K562 (cell line): ENCODE results near the gene MAB21L4. TPM values are rescaled to one million over a fixed set of nuclear protein-coding genes. Genes with fewer than 3 reads are reported as not detected.

Source experiments
- ATAC-seq: fragments of 200-7000 bp; cut with Tn5 transposase; 3 replicates; pipeline ENCODE4 v1.9.1; 2020; ENCODE audit warnings: moderate library complexity
- BruUV-seq: library from RNA; stranded (reverse); fragments of 400-500 nt; replicated peaks from 2 replicates; lab custom pipeline; 2021; lab: Mats Ljungman, UMichigan
- CTCF ChIA-PET: fragments of 300-600 bp; formaldehyde crosslinking; extraction: SDS; loops from one replicate; lab custom pipeline; 2021; ENCODE audit warnings: low intra/inter-chr PET ratio; lab: Yijun Ruan, JAX
- POLR2A ChIA-PET: fragments of 300-600, 350-650 bp; sonication (Branson Sonifier 250); formaldehyde crosslinking; extraction: SDS; loops from one replicate; lab custom pipeline; 2021; ENCODE audit warnings: antibody characterized with exemption, inconsistent platforms; lab: Yijun Ruan, JAX
- DNase-seq, 4 experiments: peaks; one replicate each; pipeline versions ENCODE4 v3.0.0 to v3.0.0-alpha.2; 2011 to 2018; ENCODE audit warnings: low spot score in 3 of 4, mixed read lengths in 3 of 4; ENCODE audit errors: extremely low read depth in 1 of 4
- FAIRE-seq: peaks from 2 replicates; lab custom pipeline; 2011; peaks lifted over from hg19 to GRCh38; lab: Jason Lieb, UNC
- H2AFZ ChIP-seq: 2 replicates; pipeline ENCODE4 v1.6.0; 2011; ENCODE audit warnings: low read depth, low read length, control low read depth, inconsistent platforms
- H3K27ac ChIP-seq: fragments of 200-600 bp; 3 replicates; pipeline ENCODE4 v1.8.0; 2011; ENCODE audit warnings: low read depth, mild to moderate bottlenecking, control low read depth, inconsistent platforms, low read length, moderate library complexity, mixed read lengths; ENCODE audit errors: extremely low read depth
- H3K27me3 ChIP-seq, 2 experiments: fragments of 300-600 bp in 1 of 2; 2 replicates in 1 of 2; 3 replicates in 1 of 2; pipeline versions ENCODE4 v1.6.0 to v1.8.0; 2011; ENCODE audit warnings: inconsistent platforms in 2 of 2, low read length in 2 of 2, mild to moderate bottlenecking in 1 of 2, mixed read lengths in 1 of 2, moderate library complexity in 1 of 2; ENCODE audit not compliant: control insufficient read depth in 2 of 2, insufficient read depth in 2 of 2
- H3K36me3 ChIP-seq: fragments of 300-600 bp; 3 replicates; pipeline ENCODE4 v1.8.0; 2011; ENCODE audit warnings: mild to moderate bottlenecking, low read length, inconsistent platforms; ENCODE audit not compliant: control insufficient read depth, insufficient read depth
- H3K4me1 ChIP-seq, 2 experiments: fragments of 200-600 bp in 1 of 2; replicated peaks in 1 of 2; 2 replicates in 1 of 2; 3 replicates in 1 of 2; pipeline versions ENCODE4 v1.5.1 to v1.8.0; 2011; ENCODE audit warnings: inconsistent platforms in 2 of 2, low read length in 2 of 2, mild to moderate bottlenecking in 1 of 2, mixed read lengths in 1 of 2, moderate library complexity in 1 of 2; ENCODE audit not compliant: control insufficient read depth in 2 of 2, insufficient read depth in 2 of 2
- H3K4me2 ChIP-seq: 2 replicates; pipeline ENCODE4 v1.6.1; 2011; ENCODE audit warnings: low read length, control low read depth, inconsistent platforms, mixed read lengths; ENCODE audit not compliant: insufficient read depth
- H3K4me3 ChIP-seq: fragments of 200-600 bp; sonication (generic), shearing (Covaris generic); 2 replicates; pipeline ENCODE4 v1.5.1; 2016; ENCODE audit warnings: control low read depth, inconsistent platforms
- H3K79me2 ChIP-seq: fragments of 200-600 bp; 3 replicates; pipeline ENCODE4 v1.8.0; 2011; ENCODE audit warnings: low read length, inconsistent platforms; ENCODE audit not compliant: control insufficient read depth, insufficient read depth
- H3K9ac ChIP-seq, 2 experiments: 2 replicates each; pipeline versions ENCODE4 v1.6.0 to v1.6.1; 2011; ENCODE audit warnings: low read depth in 2 of 2, low read length in 2 of 2, control low read depth in 1 of 2, inconsistent platforms in 1 of 2, mild to moderate bottlenecking in 1 of 2, mixed read lengths in 1 of 2; ENCODE audit not compliant: insufficient read depth in 1 of 2
- H3K9me1 ChIP-seq: one replicate; pipeline ENCODE4 v1.6.0; 2011; ENCODE audit warnings: inconsistent platforms, mild to moderate bottlenecking, low read length, moderate library complexity; ENCODE audit not compliant: control insufficient read depth, insufficient read depth
- H3K9me3 ChIP-seq: replicated peaks from 2 replicates; pipeline ENCODE4 v1.5.1; 2011; ENCODE audit warnings: low read depth, low read length, inconsistent platforms; ENCODE audit not compliant: control insufficient read depth, insufficient read depth
- H4K20me1 ChIP-seq: replicated peaks from 2 replicates; pipeline ENCODE4 v1.6.1; 2011; ENCODE audit warnings: low read length, inconsistent platforms, mixed read lengths; ENCODE audit not compliant: control insufficient read depth, insufficient read depth
- CHD1 ChIP-seq: fragments of 200-600 bp; sonication (generic); IDR thresholded peaks from one replicate; pipeline ENCODE4 v1.6.1; 2012; ENCODE audit warnings: mild to moderate bottlenecking, moderate library complexity, low read length, inconsistent platforms
- GTF2B ChIP-seq: IDR thresholded peaks from 2 replicates; pipeline ENCODE4 v1.6.1; 2011; ENCODE audit not compliant: insufficient read length; ENCODE audit errors: extremely low read depth
- RBBP5 ChIP-seq: fragments of 200-600 bp; sonication (generic); IDR thresholded peaks from 2 replicates; pipeline ENCODE4 v1.6.1; 2012; ENCODE audit warnings: borderline replicate concordance, mild to moderate bottlenecking, low read length, control low read depth, inconsistent platforms; ENCODE audit not compliant: insufficient read depth, poor library complexity, severe bottlenecking
- RFX5 ChIP-seq: IDR thresholded peaks from 2 replicates; pipeline ENCODE4 v1.6.1; 2011; ENCODE audit warnings: low read depth, mild to moderate bottlenecking, improper control_type of control experiment, low read length
- SUPT5H ChIP-seq: fragments of 450-650 bp; IDR thresholded peaks from 2 replicates; pipeline ENCODE4 v1.6.1; 2016
- ZBTB11 ChIP-seq, 3 experiments: fragments of 200-800 bp in 1 of 3; fragments of 250-450 bp in 1 of 3; fragments of 450-650 bp in 1 of 3; sonication (Bioruptor Pico) in 1 of 3; sonication (Bioruptor generic) in 1 of 3; formaldehyde crosslinking in 1 of 3; IDR thresholded peaks; 2 replicates each; pipeline versions ENCODE4 v1.6.1 to v1.8.0; 2016 to 2022; ENCODE audit warnings: mild to moderate bottlenecking in 2 of 3, missing genetic modification characterization in 2 of 3, missing compliant biosample characterization in 1 of 3, moderate library complexity in 1 of 3
- ZBTB5 ChIP-seq: fragments of 450-650 bp; IDR thresholded peaks from 2 replicates; pipeline ENCODE4 v1.6.1; 2017; ENCODE audit warnings: antibody characterized with exemption
- ZNF133 ChIP-seq: fragments of 250-450 bp; sonication (Bioruptor Pico); IDR thresholded peaks from 2 replicates; pipeline ENCODE4 v1.4.0; 2020; ENCODE audit warnings: mild to moderate bottlenecking
- ZNF165 ChIP-seq: fragments of 250-450 bp; sonication (Bioruptor Pico); IDR thresholded peaks from 2 replicates; pipeline ENCODE4 v1.4.0; 2020; ENCODE audit warnings: borderline replicate concordance
- WGBS: fragments of 100-300 bp; shearing (Covaris generic); methylation state at CpG from one replicate; pipeline ENCODE4 v1.1.6; 2016; ENCODE audit warnings: low coverage, mixed read lengths; ENCODE audit not compliant: insufficient coverage; ENCODE audit errors: missing lambda C conversion rate; 5-methylcytosine and 5-hydroxymethylcytosine counted together
- in situ Hi-C: fragments of 300-500 bp; cut with MboI; formaldehyde crosslinking; loops from 4 replicates; pipeline ENCODE4 v1.15.0; 2018; ENCODE audit warnings: inconsistent platforms, mixed read lengths
- intact Hi-C: fragments of 100-400 bp; cut with micrococcal nuclease; formaldehyde crosslinking; loops from 2 replicates; pipeline ENCODE4 v1.14.2; 2022
- polyA plus RNA-seq, 8 experiments: library from polyadenylated mRNA; depleted of rRNA in 4 of 8; stranded (reverse) in 5 of 8; unstranded in 3 of 8; fragments of >200 nt; fragmentation: Nextera tagmentation in 2 of 8; fragmentation: Illumina TruSeq in 1 of 8; extraction: Ambion mirVana in 2 of 8; extraction: Trizol in 1 of 8; gene quantifications; 2 replicates each; pipeline versions ENCODE4 v1.2.1 to v1.2.3, GENCODE V29; 2011 to 2014; ENCODE audit warnings: inconsistent platforms in 1 of 8, missing spikeins in 1 of 8
- total RNA-seq, 7 experiments: library from RNA; depleted of rRNA in 6 of 7; stranded (reverse); fragments of >200 nt in 6 of 7; fragmentation: Illumina TruSeq in 2 of 7; extraction: Trizol in 2 of 7; gene quantifications; 2 replicates each; pipeline versions ENCODE4 v1.2.1 to v1.2.3, GENCODE V29; 2011 to 2021; ENCODE audit warnings: low replicate concordance in 1 of 7

Gene MAB21L4
- total and polyA plus RNA-seq, 9 of the 15 experiments (the other 6 are each of a cell fraction or from before 2014, with no cell fraction given), result 0.03 TPM; not detected in 8

GRCh38 chr2:240919161-240919781, 23.3 kb upstream of the MAB21L4 start (continued):
- no peak for TF ChIP-seq GTF2B
- TF ChIP-seq, all 486 proteins: peak for 0

GRCh38 chr2:240918258-240919091, 22.5 kb upstream of the MAB21L4 start:
- no peak for FAIRE-seq
- in situ Hi-C loops, result no loop called here

More at GRCh38 chr2:240918258-240919091, 22.5 kb upstream of the MAB21L4 start:
- no peaks in the 10 kb centered on the region for H3K9me1 ChIP-seq
- H2AFZ ChIP-seq, result no peak overlapping the region
- peaks cover 6% of the 10 kb centered on the region for H4K20me1 ChIP-seq
- H3K79me2 ChIP-seq, result no peaks in the 10 kb centered on the region
- ChIA-PET CTCF (no interaction called here), POLR2A (no interaction called here)
- H3K27me3 ChIP-seq, result peaks cover 0 to 26% of the 10 kb centered on the region in 2 experiments; a peak in 2 of 5 replicates
- H3K4me1 ChIP-seq, result peaks cover 0 to 31% of the 10 kb centered on the region in 2 experiments; a peak in 2 of 5 replicates
- no TSS peak for BruUV-seq
- H3K9ac ChIP-seq, result no peak overlapping the region
- WGBS, result 0% methylated on average over 15 of the region's 36 CpGs
- ATAC-seq, result no peak
- no peak overlapping the region for H3K27ac ChIP-seq
- H3K36me3 ChIP-seq, result no peaks in the 10 kb centered on the region
- intact Hi-C loops, result loop anchor here (10.0 kb wide), 1 partner anchor 156 kb away; no protein-coding TSS in a partner anchor
- DNase-seq, result no peak
- no peaks in the 10 kb centered on the region for H3K9me3 ChIP-seq
- H3K4me3 ChIP-seq, result no peak overlapping the region
- H3K4me2 ChIP-seq, result no peak overlapping the region
- TF ChIP-seq ZBTB11 (CRISPR knock-in tag; IDR thresholded peaks at IDR 0.05) (no peak), ZBTB5 (no peak), CHD1 (no peak), RBBP5 (no peak), SUPT5H (no peak), ZNF165 (CRISPR knock-in tag) (no peak), RFX5 (no peak), ZNF133 (CRISPR knock-in tag) (no peak)
